Right ventricle myocardium inferior (tissue), 1 donor: Measurements from ENCODE around the gene UIMC1. TPM values are rescaled to one million over a fixed set of nuclear protein-coding genes. Genes with fewer than 3 reads are reported as not detected.
"Not testable (repeated sequence)": the region's sequence is repeated elsewhere in the genome, so short reads cannot be mapped to it uniquely, and the experiment has no call there.

Experiments used
- ATAC-seq: fragments of 200-7000 bp; cut with Tn5 transposase; one replicate; pipeline ENCODE4 v1.9.1; 2020; ENCODE audit warnings: mild to moderate bottlenecking, moderate library complexity
- DNase-seq: peaks from one replicate; pipeline ENCODE4 v3.0.0; 2021; ENCODE audit errors: missing footprints
- intact Hi-C: fragments of 100-400 bp; cut with DNase I; formaldehyde crosslinking; loops from one replicate; pipeline ENCODE4 v1.11.0; 2022
- total RNA-seq: library from RNA; stranded (reverse); fragmentation: NEBNext Ultra II Directional; extraction: Animal tissue kit (Norgen Biotek cat#: 25700); gene quantifications from one replicate; pipeline ENCODE4 v1.2.1, GENCODE V29; 2021
- donor health status: DM: no; HTN: yes; CAD: no; lungs with severe emphysema.

Gene UIMC1
- total RNA-seq, 1 donor from 2014 or later = 34.3 TPM

DNA sequence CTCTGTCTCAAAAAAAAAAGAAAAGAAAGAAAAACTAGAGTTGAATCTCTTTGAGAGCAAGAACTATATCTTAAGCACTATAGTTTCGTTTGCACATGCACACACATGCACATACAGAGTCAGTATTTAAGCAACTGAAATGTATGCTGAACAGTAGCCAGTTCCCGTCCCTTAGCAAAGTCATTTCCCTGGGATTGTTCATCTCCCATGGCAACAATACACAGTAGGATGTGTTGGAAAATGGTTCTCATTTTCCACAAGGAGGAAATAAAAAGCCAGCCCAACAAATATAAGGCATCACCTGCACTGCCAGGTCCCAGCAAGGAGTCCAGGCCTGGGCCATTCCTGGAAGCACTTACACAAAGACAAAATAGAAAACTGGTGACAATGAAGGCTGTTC lies 11.8 kb upstream of the UIMC1 start:
- intact Hi-C loops = no loop called here
- DNase-seq (no peak), ATAC-seq (no peak)

DNA sequence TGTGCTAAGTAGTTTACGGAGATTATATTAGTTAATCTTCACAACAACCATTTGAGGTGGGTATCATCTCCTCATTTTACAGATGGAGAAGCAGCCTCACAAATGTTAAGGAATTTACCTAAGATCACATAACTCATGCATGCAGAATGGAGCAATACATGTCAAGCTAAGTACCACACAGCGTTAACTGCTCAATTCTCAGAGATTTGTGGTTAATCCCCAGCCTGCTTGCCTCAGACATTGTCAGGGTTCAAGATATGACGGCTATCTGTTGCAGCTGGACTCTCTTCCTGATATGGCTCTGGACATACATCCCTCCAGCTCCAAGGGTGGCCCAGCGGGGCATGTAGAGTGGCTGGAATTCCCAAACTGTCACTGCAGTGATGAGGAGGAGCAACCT lies 8.6 kb upstream of the UIMC1 start:
- intact Hi-C loops = no loop called here
- DNase-seq = no peak
- no peak for ATAC-seq

GRCh38 chr5:177010153-177010552 lies 3.6 kb upstream of the UIMC1 start:
- DNase-seq (no peak), ATAC-seq (no peak)

DNA sequence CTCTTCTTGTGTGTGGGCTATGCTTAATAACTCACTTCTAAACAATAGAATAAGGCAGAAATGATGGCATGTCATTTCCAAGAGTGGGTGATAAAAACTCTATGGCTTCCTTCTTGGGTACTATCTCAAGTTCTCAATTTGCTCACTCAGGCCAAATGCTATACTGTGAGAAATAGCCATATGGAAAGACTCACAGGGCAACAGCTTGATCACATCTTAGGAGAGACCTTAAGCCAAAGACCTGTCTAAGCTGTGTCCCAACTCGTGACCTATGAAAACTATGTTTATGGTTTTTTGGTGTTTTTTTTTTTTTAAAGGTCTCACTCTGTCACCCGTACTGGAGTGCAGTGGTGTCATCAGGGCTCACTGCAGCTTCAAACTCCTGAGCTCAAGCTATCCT lies 2.1 kb upstream of the UIMC1 start:
- no peak for ATAC-seq
- DNase-seq = no peak
- intact Hi-C loops = no loop called here

More at GRCh38 chr5:177010153-177010552, 3.6 kb upstream of the UIMC1 start:
- intact Hi-C loops = no loop called here

GRCh38 chr5:177005619-177006264 lies 837 bp downstream of the UIMC1 start:
- peak; percentile 80 for ATAC-seq
- intact Hi-C loops = no loop called here
- DNase-seq = peak; percentile 88

GRCh38 chr5:177004961-177005360 lies 1.6 kb downstream of the UIMC1 start:
- intact Hi-C loops = no loop called here
- DNase-seq (no peak), ATAC-seq (no peak)

DNA sequence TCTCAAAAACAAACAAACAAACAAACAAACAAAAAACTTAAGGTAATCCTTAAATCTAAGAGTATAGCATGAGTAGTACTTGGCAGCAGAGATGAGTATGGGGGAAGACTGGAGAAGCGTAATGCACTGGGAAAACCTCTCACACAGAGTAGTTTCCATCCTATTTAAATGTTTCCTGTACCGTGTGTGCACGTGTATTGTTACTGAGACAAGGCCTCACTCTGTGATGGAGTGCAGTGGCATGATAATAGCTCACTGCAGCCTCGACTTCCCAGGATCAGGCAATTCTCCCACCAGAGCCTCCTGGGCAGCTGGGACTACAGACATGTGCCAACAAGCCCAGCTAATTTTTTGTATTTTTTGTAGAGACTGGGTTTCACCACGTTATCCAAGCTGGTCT lies 2.9 kb downstream of the UIMC1 start:
- intact Hi-C loops = no loop called here

GRCh38 chr5:176999526-176999925 lies 7.1 kb downstream of the UIMC1 start:
- intact Hi-C loops, ATAC-seq, DNase-seq: not testable (repeated sequence)

More for the DNA sequence above, 2.9 kb downstream of the UIMC1 start:
- no peak for DNase-seq
- ATAC-seq = no peak

DNA sequence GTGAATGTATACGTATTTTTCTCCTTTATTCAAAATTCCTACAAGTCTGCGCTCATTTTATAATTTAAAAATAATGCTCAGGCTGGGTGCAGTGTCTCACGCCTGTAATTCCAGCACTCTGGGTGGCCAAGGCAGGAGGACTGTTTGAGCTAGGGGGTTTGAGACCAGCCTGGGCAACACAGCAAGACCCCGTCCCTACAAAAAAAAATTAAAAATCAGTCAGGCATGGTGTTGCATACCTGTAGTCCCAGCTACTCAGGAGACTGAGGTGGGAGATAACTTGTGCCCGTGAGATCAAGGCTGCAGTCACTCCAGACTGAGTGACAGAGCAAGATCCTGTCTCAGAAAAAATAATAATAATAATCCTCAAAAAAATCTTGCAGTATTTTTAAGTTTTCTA lies 7.8 kb downstream of the UIMC1 start:
- intact Hi-C loops = no loop called here
- DNase-seq (no peak), ATAC-seq (no peak)

DNA sequence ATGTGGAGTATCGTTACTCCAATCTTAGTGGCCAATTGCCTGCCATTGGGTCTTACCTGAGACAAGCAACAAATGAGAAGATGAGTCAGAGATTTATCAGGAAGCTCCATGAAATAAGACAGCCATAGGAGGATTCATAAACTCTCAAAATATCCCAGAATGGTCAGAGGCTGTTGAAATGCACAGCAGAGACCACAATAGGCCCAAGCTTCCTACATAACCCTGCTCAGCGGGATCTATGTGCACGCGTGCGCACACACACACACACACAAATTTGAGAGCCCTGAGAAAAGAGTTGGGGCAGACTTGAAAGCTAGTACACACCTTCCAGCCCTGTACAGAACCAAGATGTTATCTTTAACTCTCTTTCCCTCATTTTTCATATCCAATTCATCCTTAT lies 9.8 kb downstream of the UIMC1 start:
- DNase-seq (no peak), ATAC-seq (no peak)
- intact Hi-C loops = no loop called here

DNA sequence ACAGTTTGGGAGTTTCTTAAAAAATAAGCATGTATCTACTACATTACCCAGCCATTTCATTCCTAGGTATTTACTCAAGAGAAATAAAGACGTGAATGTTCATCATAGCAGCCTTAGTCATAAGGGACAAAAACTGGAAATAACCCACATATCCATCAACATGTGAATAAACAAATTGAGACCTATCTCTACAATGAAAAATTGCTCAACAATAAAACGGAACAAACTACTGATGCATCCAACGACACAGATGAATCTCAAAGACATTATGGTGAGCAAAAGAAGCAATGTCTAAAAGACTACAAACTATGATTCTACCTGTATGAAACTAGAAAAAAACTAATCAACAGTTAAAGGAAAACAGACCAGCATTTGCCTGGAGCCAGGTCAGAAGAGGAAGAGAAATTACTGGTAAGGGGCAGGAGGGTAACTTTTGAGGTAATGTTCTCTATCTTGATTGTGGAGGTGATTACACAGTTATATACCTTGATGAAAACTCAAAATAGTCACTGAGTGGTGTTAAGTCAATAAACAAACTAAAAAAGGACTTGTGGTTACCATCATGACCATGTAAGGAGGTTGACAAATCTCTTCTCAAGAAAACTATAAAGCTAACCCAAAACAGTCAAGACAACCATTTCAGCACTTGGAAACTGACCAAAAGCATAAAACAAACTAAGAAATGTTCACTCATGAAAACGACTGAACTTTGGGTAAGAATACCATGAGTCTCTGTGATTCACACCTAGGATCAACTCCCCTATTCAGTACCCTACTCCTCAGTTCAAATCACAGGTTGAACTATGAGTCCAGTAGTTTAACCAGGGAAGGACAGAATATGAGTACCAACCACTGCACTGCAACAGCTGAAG lies 10.4 kb downstream of the UIMC1 start:
- DNase-seq (no peak), ATAC-seq (peak; percentile 38)
- intact Hi-C loops = no loop called here

DNA sequence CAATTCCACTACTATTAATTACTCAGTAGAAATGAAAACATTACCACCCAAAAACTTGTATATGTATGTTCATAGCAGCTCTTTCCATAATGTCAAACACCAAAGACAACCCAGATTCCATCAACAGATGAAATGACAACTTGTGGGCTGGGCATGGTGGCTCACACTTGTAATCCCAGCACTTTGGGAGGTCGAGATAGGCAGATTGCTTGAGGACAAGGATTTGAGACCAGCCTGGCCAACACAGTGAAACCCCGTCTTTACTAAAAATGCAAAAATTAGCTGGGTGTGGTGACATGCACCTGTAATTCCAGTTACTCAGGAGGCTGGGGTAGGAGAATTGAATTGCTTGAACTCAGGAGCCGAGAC lies 11.5 kb downstream of the UIMC1 start:
- ATAC-seq = no peak
- intact Hi-C loops = no loop called here

DNA sequence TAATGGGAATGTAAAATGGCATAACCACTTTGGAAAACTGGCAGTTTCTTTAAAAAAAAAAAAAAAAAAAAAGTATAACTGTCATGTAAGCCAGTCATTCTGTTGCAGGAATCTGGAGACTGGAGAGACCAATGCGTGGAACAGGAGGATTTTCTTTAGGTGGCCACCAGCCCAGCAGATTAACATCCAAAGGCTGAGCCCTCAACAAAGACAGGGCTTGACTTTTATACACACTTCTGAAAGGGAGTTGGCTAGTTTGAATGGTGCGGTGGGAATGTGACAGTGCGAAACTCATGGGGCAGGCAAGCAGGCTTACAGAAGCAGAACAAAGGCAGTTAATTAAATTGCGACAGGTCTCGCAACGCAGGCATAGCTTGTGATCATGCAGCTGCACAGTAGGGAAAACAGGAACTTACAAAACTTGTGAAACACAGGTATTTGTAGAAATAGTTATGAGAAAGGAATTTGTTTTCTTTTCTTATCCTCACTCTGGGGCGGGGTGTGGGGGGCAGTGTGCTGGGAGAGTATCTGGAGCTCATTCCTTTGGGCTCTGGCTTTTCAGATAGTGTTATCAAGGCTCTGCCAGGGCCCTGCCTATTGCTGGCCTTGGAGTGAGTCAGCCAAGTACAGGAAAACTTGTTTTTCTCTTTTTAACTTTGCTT lies 12.0 kb downstream of the UIMC1 start:
- DNase-seq = peak; percentile 76
- intact Hi-C loops = no loop called here
- peak; percentile 64 for ATAC-seq

More for the DNA sequence above, 11.5 kb downstream of the UIMC1 start:
- DNase-seq = no peak

GRCh38 chr5:176993081-176993480 lies 13.5 kb downstream of the UIMC1 start:
- DNase-seq, ATAC-seq, intact Hi-C loops: not testable (repeated sequence)

- intact Hi-C loops = no loop called here
- no peak for DNase-seq
These were observed 19.0 kb downstream of the UIMC1 start for GRCh38 chr5:176987583-176987982.

DNA sequence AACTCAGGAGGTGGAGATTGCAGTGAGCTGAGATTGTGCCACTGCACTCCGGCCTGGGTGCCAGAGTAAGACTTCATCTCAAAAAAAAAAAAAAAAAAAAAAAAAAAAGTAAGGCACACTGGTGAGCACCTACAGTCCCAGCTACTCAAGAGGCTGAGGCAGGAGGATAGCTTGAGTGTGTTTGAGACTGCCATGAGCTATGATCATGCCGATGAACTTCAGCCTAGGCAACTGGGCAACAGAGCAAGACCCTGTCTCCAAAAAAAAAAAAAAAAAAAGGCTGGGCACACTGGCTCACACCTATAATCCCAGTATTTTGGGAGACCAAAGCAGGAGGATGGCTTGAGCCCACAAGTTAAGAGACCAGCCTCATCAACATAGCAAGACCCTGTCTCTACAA lies 20.3 kb downstream of the UIMC1 start:
- no peak for DNase-seq
- no peak for ATAC-seq
- intact Hi-C loops = no loop called here

More at GRCh38 chr5:176987583-176987982, 19.0 kb downstream of the UIMC1 start:
- ATAC-seq = no peak

GRCh38 chr5:176985516-176985915 lies 21.1 kb downstream of the UIMC1 start:
- ATAC-seq (no peak), DNase-seq (no peak)
- intact Hi-C loops = no loop called here

DNA sequence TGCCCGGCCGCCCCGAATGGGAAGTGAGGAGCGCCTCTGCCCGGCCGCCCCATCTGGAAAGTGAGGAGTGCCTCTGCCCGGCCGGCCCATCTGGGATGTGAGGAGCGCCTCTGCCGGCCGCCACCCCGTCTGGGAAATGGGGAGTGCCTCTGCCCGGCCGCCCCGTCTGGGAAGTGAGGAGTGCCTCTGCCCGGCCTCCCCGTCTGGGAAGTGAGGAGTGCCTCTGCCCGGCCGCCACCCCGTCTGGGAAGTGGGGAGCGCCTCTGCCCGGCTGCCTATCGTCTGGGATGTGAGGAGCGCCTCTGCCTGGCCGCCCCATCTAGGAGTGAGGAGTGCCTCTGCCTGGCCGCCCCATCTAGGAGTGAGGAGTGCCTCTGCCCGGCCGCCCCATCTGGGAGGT lies 22.4 kb downstream of the UIMC1 start:
- ATAC-seq, intact Hi-C loops, DNase-seq: not testable (repeated sequence)

GRCh38 chr5:176983593-176983992 lies 23.0 kb downstream of the UIMC1 start:
- DNase-seq, ATAC-seq: not testable (repeated sequence)

DNA sequence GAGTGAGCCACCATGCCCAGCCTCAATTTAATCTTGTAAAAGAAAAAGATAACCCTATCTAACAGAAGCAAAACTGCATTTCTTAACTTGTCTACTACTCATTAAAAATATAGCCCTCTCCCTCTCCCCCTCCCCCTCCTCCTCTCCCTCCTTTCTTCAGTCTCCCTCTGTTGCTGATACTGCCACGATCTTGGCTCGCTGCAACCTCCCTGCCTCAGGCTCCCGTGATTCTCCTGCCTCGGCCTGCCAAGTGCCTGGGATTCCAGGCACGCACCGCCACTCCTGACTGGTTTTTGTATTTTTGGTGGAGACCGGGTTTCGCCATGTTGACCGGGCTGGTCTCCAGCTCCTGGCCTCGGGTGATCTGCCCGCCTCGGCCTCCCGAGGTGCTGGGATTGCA lies 23.5 kb downstream of the UIMC1 start:
- DNase-seq, ATAC-seq, intact Hi-C loops: not testable (repeated sequence)

More at GRCh38 chr5:176983593-176983992, 23.0 kb downstream of the UIMC1 start:
- intact Hi-C loops = not testable (repeated sequence)
